ENCODE results near the gene TOX4. TPM values are rescaled to one million over a fixed set of nuclear protein-coding genes. Genes with fewer than 3 reads are reported as not detected.
A peak's percentile ranks its signal among the peaks of the same experiment; 100 is the strongest.

Gene TOX4
- total RNA-seq, 1 experiment from 2014 or later: 78.8 TPM

GRCh38 chr14:21537090-21537424 is 60.1 kb downstream of the TOX4 start:
- Histone ChIP-seq H3K36me3 (ENCODE audit: control insufficient read depth, insufficient read depth, low read length) (no peaks in the 10 kb centered on the region), H3K4me3 (ENCODE audit: low read depth, low read length) (no peak overlapping the region), H3K27me3 (replicated peaks; ENCODE audit: control insufficient read depth, insufficient read depth, low read length) (no peaks in the 10 kb centered on the region), H3K4me1 (no peaks in the 10 kb centered on the region), H3K9me3 (no peaks in the 10 kb centered on the region)
- POLR2A ChIA-PET: no interaction called here
- no peaks in the 10 kb centered on the region for H3K9me3 Mint-ChIP-seq (ENCODE audit: unreplicated experiment)
- intact Hi-C loops (cut with micrococcal nuclease; ENCODE audit: unreplicated experiment): no loop called here
- no peaks in the 10 kb centered on the region for H3K36me3 Mint-ChIP-seq (ENCODE audit: insufficient read depth, unreplicated experiment)
- H3K27ac Mint-ChIP-seq (ENCODE audit: unreplicated experiment): no peak overlapping the region
- DNase-seq: no peak
- no TSS peak for BruUV-seq (replicated peaks)
- H3K4me1 Mint-ChIP-seq (ENCODE audit: low read depth, unreplicated experiment): peaks cover 6% of the 10 kb centered on the region
- H3K27me3 Mint-ChIP-seq (ENCODE audit: insufficient read depth, unreplicated experiment): no peaks in the 10 kb centered on the region
- H3K4me3 Mint-ChIP-seq (ENCODE audit: unreplicated experiment): peak overlapping the region; percentile 0
- no peak for TF ChIP-seq CTCF (IDR thresholded peaks at IDR 0.05; ENCODE audit: insufficient read depth in 1 of 2, low read depth in 1 of 2, low read length in 1 of 2, severe bottlenecking in 1 of 2, unreplicated experiment in 1 of 2)
- CTCF ChIA-PET: no interaction called here

- no TSS peak for BruUV-seq (replicated peaks)
- Histone ChIP-seq H3K4me3 (ENCODE audit: low read depth, low read length) (no peak overlapping the region), H3K4me1 (no peaks in the 10 kb centered on the region), H3K27me3 (replicated peaks; ENCODE audit: control insufficient read depth, insufficient read depth, low read length) (no peaks in the 10 kb centered on the region), H3K36me3 (ENCODE audit: control insufficient read depth, insufficient read depth, low read length) (no peaks in the 10 kb centered on the region), H3K9me3 (no peaks in the 10 kb centered on the region)
- DNase-seq: no peak
- Mint-ChIP-seq H3K9me3 (ENCODE audit: unreplicated experiment) (no peaks in the 10 kb centered on the region), H3K36me3 (ENCODE audit: insufficient read depth, unreplicated experiment) (no peaks in the 10 kb centered on the region), H3K27me3 (ENCODE audit: insufficient read depth, unreplicated experiment) (no peaks in the 10 kb centered on the region), H3K27ac (ENCODE audit: unreplicated experiment) (no peak overlapping the region), H3K4me3 (ENCODE audit: unreplicated experiment) (no peak overlapping the region), H3K4me1 (ENCODE audit: low read depth, unreplicated experiment) (peaks cover 16% of the 10 kb centered on the region)
- intact Hi-C loops (cut with micrococcal nuclease; ENCODE audit: unreplicated experiment): no loop called here
- ChIA-PET POLR2A (no interaction called here), CTCF (no interaction called here)
- TF ChIP-seq CTCF (IDR thresholded peaks at IDR 0.05; ENCODE audit: insufficient read depth in 1 of 2, low read depth in 1 of 2, low read length in 1 of 2, severe bottlenecking in 1 of 2, unreplicated experiment in 1 of 2): no peak
Measured at GRCh38 chr14:21539189-21539940, 62.4 kb downstream of the TOX4 start.

- CTCF ChIA-PET: no interaction called here
- no peak overlapping the region for H3K4me3 Mint-ChIP-seq (ENCODE audit: unreplicated experiment)
Measured at GRCh38 chr14:21541413-21542074, 64.5 kb downstream of the TOX4 start.

More at GRCh38 chr14:21541413-21542074, 64.5 kb downstream of the TOX4 start:
- Mint-ChIP-seq H3K9me3 (ENCODE audit: unreplicated experiment) (no peaks in the 10 kb centered on the region), H3K36me3 (ENCODE audit: insufficient read depth, unreplicated experiment) (no peaks in the 10 kb centered on the region), H3K27ac (ENCODE audit: unreplicated experiment) (no peak overlapping the region), H3K27me3 (ENCODE audit: insufficient read depth, unreplicated experiment) (no peaks in the 10 kb centered on the region), H3K4me1 (ENCODE audit: low read depth, unreplicated experiment) (peaks cover 16% of the 10 kb centered on the region)
- H3K27me3 ChIP-seq (replicated peaks; ENCODE audit: control insufficient read depth, insufficient read depth, low read length): no peaks in the 10 kb centered on the region
- no peak for TF ChIP-seq CTCF (IDR thresholded peaks at IDR 0.05; ENCODE audit: insufficient read depth in 1 of 2, low read depth in 1 of 2, low read length in 1 of 2, severe bottlenecking in 1 of 2, unreplicated experiment in 1 of 2)
- POLR2A ChIA-PET: no interaction called here
- intact Hi-C loops (cut with micrococcal nuclease; ENCODE audit: unreplicated experiment): no loop called here
- no peaks in the 10 kb centered on the region for H3K36me3 ChIP-seq (ENCODE audit: control insufficient read depth, insufficient read depth, low read length)
- BruUV-seq (replicated peaks): no TSS peak
- DNase-seq: no peak
- no peak overlapping the region for H3K4me3 ChIP-seq (ENCODE audit: low read depth, low read length)
- no peaks in the 10 kb centered on the region for H3K4me1 ChIP-seq
- no peaks in the 10 kb centered on the region for H3K9me3 ChIP-seq

Measured in Caco-2 (cell line).